Bone marrow (tissue), 2 donors: ENCODE results near the gene JAML.
"Not testable (repeated sequence)": the region's sequence is repeated elsewhere in the genome, so short reads cannot be mapped to it uniquely, and the experiment has no call there.

Experiments
- DNase-seq, 2 donors: peaks; one replicate each; lab custom pipeline; 2025; lab: John Stamatoyannopoulos, UW

Gene JAML

DNA sequence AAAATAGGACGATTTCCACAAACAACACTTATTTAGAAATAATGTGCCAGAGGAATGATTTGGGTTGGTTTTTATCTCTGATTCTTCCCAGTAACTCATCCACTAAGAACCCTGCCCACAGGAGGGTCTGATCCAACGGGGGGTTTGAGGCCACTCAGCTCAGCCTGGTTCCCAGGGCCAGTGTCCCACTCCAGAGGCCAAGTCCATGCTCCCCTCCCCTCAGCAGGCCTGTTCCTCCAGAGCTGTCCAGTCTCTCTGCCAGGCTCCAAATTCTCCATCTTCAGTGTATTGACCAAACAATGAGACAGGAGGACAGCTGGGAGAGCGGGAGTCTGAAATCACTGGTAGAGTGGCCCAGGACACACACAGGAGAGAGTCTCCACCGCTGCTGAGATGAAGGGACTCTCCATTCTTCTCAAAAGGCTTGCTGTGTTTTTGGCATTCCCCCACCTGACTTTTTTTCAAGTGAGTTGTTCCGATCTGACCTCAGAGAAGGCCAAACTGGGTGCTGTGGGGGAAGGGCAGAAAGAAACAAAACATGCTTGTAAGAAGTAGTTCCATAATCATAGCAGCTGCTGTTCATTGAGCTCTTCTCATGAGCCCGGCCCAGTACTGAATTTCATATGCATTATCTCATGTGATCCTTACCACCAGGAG, 30.8 kb downstream of the JAML start:
- no peak for DNase-seq

DNA sequence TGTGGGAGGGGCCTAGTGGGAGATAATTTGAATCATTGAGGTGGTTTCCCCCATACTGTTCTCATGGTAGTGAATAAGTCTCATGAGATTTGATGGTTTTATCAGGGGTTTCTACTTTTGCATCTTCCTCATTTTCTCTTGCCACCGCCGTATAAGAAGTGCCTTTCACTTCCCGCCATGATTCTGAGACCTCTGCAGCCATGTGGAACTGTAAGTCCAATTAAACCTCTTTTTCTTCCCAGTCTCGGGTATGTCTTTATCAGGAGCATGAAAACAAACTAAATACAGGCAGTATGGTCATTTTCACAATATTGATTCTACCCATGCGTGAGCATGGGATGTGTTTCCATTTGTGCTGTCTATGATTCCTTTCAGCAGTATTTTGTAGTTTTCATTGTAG, 32.0 kb downstream of the JAML start:
- not testable (repeated sequence) for DNase-seq

GRCh38 chr11:118190942-118191506, 33.8 kb downstream of the JAML start:
- not testable (repeated sequence) for DNase-seq

DNA sequence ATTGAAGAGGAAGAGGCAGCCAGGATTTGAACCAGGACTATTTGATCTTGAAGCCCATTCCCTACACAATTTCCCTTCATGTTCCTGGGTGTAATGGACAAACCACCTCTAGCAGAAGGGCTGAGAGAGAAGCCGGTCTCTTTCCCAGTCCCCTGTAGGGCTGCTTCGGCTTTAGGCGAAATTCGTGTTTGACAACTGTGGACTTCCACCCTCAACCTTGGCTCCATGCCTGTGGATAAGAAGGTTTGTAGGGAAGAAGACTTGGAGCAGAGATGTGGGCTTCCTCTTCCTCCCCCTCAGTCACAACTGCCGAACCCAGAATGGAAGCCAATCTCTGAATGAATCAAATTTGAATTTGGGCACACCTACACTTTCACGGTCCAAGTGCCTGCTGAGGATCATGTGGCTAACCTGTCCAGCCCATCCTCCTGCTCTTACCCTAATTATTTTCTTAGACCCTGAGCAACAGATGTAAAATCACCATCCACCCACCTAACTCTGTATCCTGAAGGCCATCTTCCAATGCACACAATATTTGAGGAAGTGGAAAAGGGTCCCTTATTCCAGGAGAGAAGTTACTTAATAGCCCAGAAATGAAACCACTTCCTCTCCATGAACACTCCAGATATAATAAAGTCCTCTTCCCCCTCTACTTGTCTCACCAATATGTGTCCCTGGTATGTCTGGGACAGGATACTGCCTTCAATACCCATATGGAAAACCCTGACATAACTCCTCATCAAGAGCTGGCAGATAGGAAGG, 38.3 kb downstream of the JAML start:
- no peak for DNase-seq

DNA sequence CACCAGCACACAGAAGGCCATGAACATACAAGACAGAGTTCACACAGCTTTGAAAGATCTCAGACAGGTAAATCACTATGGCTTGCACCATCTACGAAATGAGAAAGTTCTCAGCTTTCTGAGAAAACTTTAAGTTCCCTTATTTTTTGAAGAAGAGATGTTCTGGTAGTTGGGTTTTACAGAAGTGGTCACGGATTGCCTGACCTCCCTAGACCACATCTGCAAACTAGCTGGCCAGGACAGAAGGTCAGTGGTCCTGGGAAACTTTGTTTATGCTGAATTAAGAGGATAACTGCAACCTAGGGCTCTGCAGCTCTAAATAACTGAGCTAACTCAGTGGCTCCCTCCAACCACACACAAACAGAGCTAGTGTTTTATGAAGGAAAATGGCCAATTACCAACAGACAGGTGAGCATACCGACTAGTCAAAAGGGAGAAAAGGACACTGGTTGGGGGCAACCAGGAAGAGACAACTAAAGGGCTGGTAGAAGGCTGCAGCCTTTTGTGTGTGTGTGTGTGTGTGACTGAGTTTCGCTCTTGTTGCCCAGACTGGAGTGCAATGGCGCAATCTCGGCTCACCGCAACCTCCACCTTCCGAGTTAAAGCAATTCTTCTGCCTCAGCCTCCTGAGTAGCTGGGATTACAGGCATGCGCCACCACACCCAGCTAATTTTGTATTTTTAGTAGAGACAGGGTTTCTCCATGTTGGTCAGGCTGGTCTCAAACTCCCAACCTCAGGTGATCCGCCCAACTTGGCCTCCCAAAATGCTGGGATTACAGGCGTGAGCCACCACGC, 39.8 kb downstream of the JAML start:
- no peak for DNase-seq

GRCh38 chr11:118183691-118184090, 41.1 kb downstream of the JAML start:
- not testable (repeated sequence) for DNase-seq

GRCh38 chr11:118180300-118180703, 44.5 kb downstream of the JAML start:
- no peak for DNase-seq

GRCh38 chr11:118176778-118177134, 48.1 kb downstream of the JAML start:
- no peak for DNase-seq

DNA sequence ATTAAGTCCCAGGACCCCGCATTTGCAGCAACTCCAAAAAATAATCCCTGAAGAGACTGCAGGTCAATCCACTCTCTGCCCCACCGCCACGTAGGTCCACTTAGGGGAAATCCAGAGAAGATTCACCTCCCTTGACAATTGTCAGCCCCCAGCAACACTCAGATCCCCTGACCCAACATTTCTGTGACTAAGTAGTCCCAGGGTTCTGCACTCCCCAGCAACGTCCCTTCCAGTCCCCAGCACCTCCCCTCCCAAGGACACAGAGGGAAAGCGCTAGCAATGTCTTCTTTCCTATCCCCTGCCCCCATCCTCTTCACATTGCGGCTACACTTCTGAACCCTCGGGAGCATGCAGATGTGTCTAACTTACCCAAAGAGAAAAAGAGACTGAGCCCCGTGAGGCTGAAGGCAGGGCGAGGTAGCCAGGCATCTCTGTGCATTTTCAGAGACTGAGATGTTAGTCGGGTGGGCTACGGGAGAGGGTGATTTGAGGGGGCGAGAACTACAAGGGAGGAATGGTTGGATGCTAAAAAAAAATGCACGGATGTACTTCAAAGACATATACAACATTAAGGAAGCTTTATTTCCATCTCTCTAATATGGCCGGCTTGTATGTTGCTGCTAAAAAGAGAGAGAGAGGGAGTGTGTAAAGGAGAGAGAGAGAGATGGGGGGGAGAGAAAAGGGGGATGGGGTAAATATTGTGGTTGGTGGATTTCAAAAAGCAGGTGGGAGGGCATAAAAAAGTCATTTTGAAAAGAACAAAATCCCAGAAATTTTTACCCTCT, 48.6 kb downstream of the JAML start, which contains the start of gene SCN2B:
Gene SCN2B (minus strand): TSS at position 647 of the 785 bp plus-strand sequence. CDS start 208 bp downstream, at position 439.
- DNase-seq = no peak

- DNase-seq = no peak
Observed at GRCh38 chr11:118175031-118175992, 49.5 kb downstream of the JAML start.

GRCh38 chr11:118174006-118174567, 50.7 kb downstream of the JAML start:
- no peak for DNase-seq

- no peak for DNase-seq
Observed at GRCh38 chr11:118172356-118172755, 52.5 kb downstream of the JAML start.

- peak; percentile 21 to 43 for DNase-seq
Observed at GRCh38 chr11:118171269-118172062, 53.3 kb downstream of the JAML start.

- DNase-seq = no peak
Observed at GRCh38 chr11:118170882-118171268, 53.9 kb downstream of the JAML start.

DNA sequence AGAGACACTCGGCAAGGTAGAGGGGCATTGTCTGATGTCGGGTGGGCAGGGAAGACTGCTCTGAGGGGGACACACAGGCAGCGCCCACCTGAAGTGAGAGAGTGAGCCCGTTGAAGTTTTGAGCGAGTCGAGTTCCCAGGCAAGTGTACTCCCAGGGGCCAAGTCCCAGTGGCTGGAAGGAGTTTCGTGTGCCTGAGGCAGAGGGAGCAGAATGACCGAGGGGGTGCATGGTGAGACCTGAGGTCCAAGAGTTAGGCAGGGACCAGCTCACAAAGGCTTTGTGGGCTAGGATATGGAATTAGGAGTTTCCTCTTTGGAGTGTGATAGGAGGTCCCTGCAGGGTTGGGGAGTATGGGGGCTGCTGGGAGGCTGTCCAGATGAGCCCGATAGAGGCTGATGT, 54.6 kb downstream of the JAML start:
- no peak for DNase-seq

- DNase-seq = no peak
Observed at GRCh38 chr11:118169300-118170140, 55.3 kb downstream of the JAML start.

DNA sequence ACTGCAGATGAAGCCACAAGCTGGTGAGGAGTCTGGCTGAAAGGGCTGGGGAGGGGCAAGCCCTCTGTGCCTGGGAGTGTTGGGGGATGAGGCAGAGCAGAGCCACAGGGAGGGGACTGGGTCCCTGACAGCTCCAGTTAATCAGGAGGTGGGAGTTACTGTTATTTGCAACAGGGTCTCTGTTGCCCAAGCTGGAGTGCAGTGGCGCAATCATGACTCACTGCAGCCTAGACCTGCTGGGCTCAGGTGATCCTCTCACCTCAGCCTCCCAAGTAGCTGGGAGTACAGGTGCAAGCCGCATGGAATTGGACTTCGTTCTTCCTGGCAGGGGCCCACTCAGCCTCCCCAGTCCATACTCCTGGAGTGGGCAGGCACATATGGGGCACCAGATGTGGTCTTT, 56.1 kb downstream of the JAML start:
- DNase-seq = no peak

- DNase-seq = no peak
Observed at GRCh38 chr11:118168316-118168715, 56.5 kb downstream of the JAML start.
